GM13977 (cell line): ENCODE measurements around the gene SAPCD2.

Experiments
- DNase-seq: peaks from one replicate; pipeline ENCODE4 v3.0.0; 2012; ENCODE audit warnings: low spot score
- CTCF ChIP-seq: IDR thresholded peaks from 2 replicates; pipeline ENCODE4 v1.5.1; 2012; ENCODE audit warnings: mild to moderate bottlenecking, control low read depth; ENCODE audit not compliant: insufficient read depth; ENCODE audit errors: extremely low read depth, missing control alignments
- in situ Hi-C: fragments of 300-500 bp; cut with MboI; formaldehyde crosslinking; loops from one replicate; pipeline ENCODE4 v1.12.0; 2022; ENCODE audit warnings: low sequenced_read_pairs, low pct_unique_long_range_greater_than_20kb, mixed read lengths, inconsistent platforms; ENCODE audit not compliant: unreplicated experiment

SAPCD2 gene

GRCh38 chr9:137045294-137046087 is 24.9 kb downstream of the SAPCD2 start:
- DNase-seq, result no peak
- in situ Hi-C loops, result no loop called here

GRCh38 chr9:137044502-137045177 is 25.7 kb downstream of the SAPCD2 start:
- no peak for TF ChIP-seq CTCF
- in situ Hi-C loops, result no loop called here
- no peak for DNase-seq

More at GRCh38 chr9:137045294-137046087, 24.9 kb downstream of the SAPCD2 start:
- TF ChIP-seq CTCF, result no peak

GRCh38 chr9:137044037-137044436 is 26.3 kb downstream of the SAPCD2 start:
- TF ChIP-seq CTCF, result no peak
- in situ Hi-C loops, result no loop called here
- no peak for DNase-seq

GRCh38 chr9:137042751-137043727 is 27.3 kb downstream of the SAPCD2 start:
- in situ Hi-C loops, result no loop called here
- TF ChIP-seq CTCF, result no peak
- DNase-seq, result no peak

- in situ Hi-C loops, result no loop called here
Observed at GRCh38 chr9:137041124-137041523, 29.2 kb downstream of the SAPCD2 start.

More at GRCh38 chr9:137041124-137041523, 29.2 kb downstream of the SAPCD2 start:
- no peak for DNase-seq
- TF ChIP-seq CTCF, result no peak
